ENCODE measurements around the gene AP1AR. TPM values are rescaled to one million over a fixed set of nuclear protein-coding genes. Genes with fewer than 3 reads are reported as not detected.

AP1AR gene
- polyA plus RNA-seq, 1 donor from 2014 or later: 143 TPM

- TF ChIP-seq EP300 (conservative IDR thresholded peaks at IDR 0.05; ENCODE audit: poor library complexity, severe bottlenecking) (no peak), SMC3 (conservative IDR thresholded peaks at IDR 0.05; ENCODE audit: poor library complexity) (no peak), POLR2AphosphoS5 (IDR thresholded peaks at IDR 0.05) (no peak), TAF1 (IDR thresholded peaks at IDR 0.05; ENCODE audit: low read depth) (no peak)
- no peak overlapping the region for H3K27ac ChIP-seq (ENCODE audit: low read length)
- H2AFZ ChIP-seq (ENCODE audit: low read depth, low read length): no peak overlapping the region
- no peak overlapping the region for H3K4me3 ChIP-seq (ENCODE audit: low read length)
- no peaks in the 10 kb centered on the region for H4K20me1 ChIP-seq (ENCODE audit: insufficient read depth)
- no peak overlapping the region for H3K4me2 ChIP-seq (ENCODE audit: low read length)
- no peaks in the 10 kb centered on the region for H3K9me3 ChIP-seq (ENCODE audit: low read length)
- H3K79me2 ChIP-seq (replicated peaks; ENCODE audit: insufficient read depth, low read length): peaks cover 47% of the 10 kb centered on the region
- H3K36me3 ChIP-seq (ENCODE audit: insufficient read depth, low read length): no peaks in the 10 kb centered on the region
- H3K9me2 ChIP-seq (ENCODE audit: insufficient read depth, low read length): no peaks in the 10 kb centered on the region
- no peak overlapping the region for H3K9ac ChIP-seq (ENCODE audit: low read length)
- no peaks in the 10 kb centered on the region for H3K27me3 ChIP-seq (ENCODE audit: insufficient read depth, low read depth, low read length)
- no peaks in the 10 kb centered on the region for H3F3A ChIP-seq (ENCODE audit: insufficient read depth, low read length, poor library complexity, severe bottlenecking)
Measured at GRCh38 chr4:112238833-112239232, 7.2 kb downstream of the AP1AR start.

GRCh38 chr4:112245383-112245782, 13.8 kb downstream of the AP1AR start:
- no peak overlapping the region for H3K4me3 ChIP-seq (ENCODE audit: low read length)
- no peaks in the 10 kb centered on the region for H3K27me3 ChIP-seq (ENCODE audit: insufficient read depth, low read depth, low read length)
- no peaks in the 10 kb centered on the region for H3K9me2 ChIP-seq (ENCODE audit: insufficient read depth, low read length)
- no peaks in the 10 kb centered on the region for H3K9me3 ChIP-seq (ENCODE audit: low read length)
- no peaks in the 10 kb centered on the region for H3K36me3 ChIP-seq (ENCODE audit: insufficient read depth, low read length)
- no peak overlapping the region for H3K4me2 ChIP-seq (ENCODE audit: low read length)
- H3K27ac ChIP-seq (ENCODE audit: low read length): no peak overlapping the region
- TF ChIP-seq SMC3 (conservative IDR thresholded peaks at IDR 0.05; ENCODE audit: poor library complexity): no peak
- H2AFZ ChIP-seq (ENCODE audit: low read depth, low read length): no peak overlapping the region
- no peaks in the 10 kb centered on the region for H3F3A ChIP-seq (ENCODE audit: insufficient read depth, low read length, poor library complexity, severe bottlenecking)
- H4K20me1 ChIP-seq (ENCODE audit: insufficient read depth): no peaks in the 10 kb centered on the region
- H3K9ac ChIP-seq (ENCODE audit: low read length): no peak overlapping the region
- H3K79me2 ChIP-seq (replicated peaks; ENCODE audit: insufficient read depth, low read length): peaks cover 13% of the 10 kb centered on the region

GRCh38 chr4:112247021-112247420, 15.4 kb downstream of the AP1AR start:
- Histone ChIP-seq H3K4me2 (ENCODE audit: low read length) (no peak overlapping the region), H3K27me3 (ENCODE audit: insufficient read depth, low read depth, low read length) (no peaks in the 10 kb centered on the region), H2AFZ (ENCODE audit: low read depth, low read length) (no peak overlapping the region), H3F3A (ENCODE audit: insufficient read depth, low read length, poor library complexity, severe bottlenecking) (no peaks in the 10 kb centered on the region), H3K27ac (ENCODE audit: low read length) (no peak overlapping the region), H3K36me3 (ENCODE audit: insufficient read depth, low read length) (no peaks in the 10 kb centered on the region), H3K79me2 (replicated peaks; ENCODE audit: insufficient read depth, low read length) (peaks cover 13% of the 10 kb centered on the region), H3K4me3 (ENCODE audit: low read length) (no peak overlapping the region), H4K20me1 (ENCODE audit: insufficient read depth) (no peaks in the 10 kb centered on the region), H3K9me2 (ENCODE audit: insufficient read depth, low read length) (no peaks in the 10 kb centered on the region), H3K9me3 (ENCODE audit: low read length) (no peaks in the 10 kb centered on the region), H3K9ac (ENCODE audit: low read length) (no peak overlapping the region)
- no peak for TF ChIP-seq RAD21 (conservative IDR thresholded peaks at IDR 0.05)
- TF ChIP-seq POLR2AphosphoS5 (IDR thresholded peaks at IDR 0.05): no peak
- no peak for TF ChIP-seq EZH2 (IDR thresholded peaks at IDR 0.05; ENCODE audit: borderline replicate concordance, insufficient read depth, low read length, poor library complexity, severe bottlenecking)
- no peak for TF ChIP-seq EP300 (conservative IDR thresholded peaks at IDR 0.05; ENCODE audit: poor library complexity, severe bottlenecking)
- no peak for TF ChIP-seq SMC3 (conservative IDR thresholded peaks at IDR 0.05; ENCODE audit: poor library complexity)
- no peak for TF ChIP-seq TAF1 (IDR thresholded peaks at IDR 0.05; ENCODE audit: low read depth)

- Histone ChIP-seq H3K79me2 (replicated peaks; ENCODE audit: insufficient read depth, low read length) (no peaks in the 10 kb centered on the region), H3K9ac (ENCODE audit: low read length) (no peak overlapping the region), H3K27ac (ENCODE audit: low read length) (no peak overlapping the region), H4K20me1 (ENCODE audit: insufficient read depth) (no peaks in the 10 kb centered on the region), H2AFZ (ENCODE audit: low read depth, low read length) (no peak overlapping the region), H3K27me3 (ENCODE audit: insufficient read depth, low read depth, low read length) (no peaks in the 10 kb centered on the region), H3K4me3 (ENCODE audit: low read length) (no peak overlapping the region), H3K9me2 (ENCODE audit: insufficient read depth, low read length) (no peaks in the 10 kb centered on the region), H3K9me3 (ENCODE audit: low read length) (no peaks in the 10 kb centered on the region), H3K4me2 (ENCODE audit: low read length) (no peak overlapping the region), H3F3A (ENCODE audit: insufficient read depth, low read length, poor library complexity, severe bottlenecking) (no peaks in the 10 kb centered on the region), H3K36me3 (ENCODE audit: insufficient read depth, low read length) (no peaks in the 10 kb centered on the region)
- TF ChIP-seq EP300 (conservative IDR thresholded peaks at IDR 0.05; ENCODE audit: poor library complexity, severe bottlenecking): no peak
- TF ChIP-seq TAF1 (IDR thresholded peaks at IDR 0.05; ENCODE audit: low read depth): no peak
- TF ChIP-seq MXI1 (conservative IDR thresholded peaks at IDR 0.05; ENCODE audit: poor library complexity, severe bottlenecking): no peak
- no peak for TF ChIP-seq POLR2AphosphoS5 (IDR thresholded peaks at IDR 0.05)
- no peak for TF ChIP-seq EZH2 (IDR thresholded peaks at IDR 0.05; ENCODE audit: borderline replicate concordance, insufficient read depth, low read length, poor library complexity, severe bottlenecking)
- no peak for TF ChIP-seq CTCF (IDR thresholded peaks at IDR 0.05; ENCODE audit: poor library complexity, severe bottlenecking)
- no peak for TF ChIP-seq REST (IDR thresholded peaks at IDR 0.05; ENCODE audit: borderline replicate concordance)
- no peak for TF ChIP-seq RAD21 (conservative IDR thresholded peaks at IDR 0.05)
- no peak for TF ChIP-seq SMC3 (conservative IDR thresholded peaks at IDR 0.05; ENCODE audit: poor library complexity)
Measured at GRCh38 chr4:112251019-112251643, 19.5 kb downstream of the AP1AR start.

All from neural cell (in vitro differentiated cells).